GM23338 (cell line): ENCODE measurements around the gene PDE6C.

Experiments used
- CTCF ChIP-seq, 2 experiments: fragments of 200-600 bp in 1 of 2; sonication (generic) in 1 of 2; conservative IDR thresholded peaks; 2 replicates each; pipeline versions ENCODE4 v1.5.1 to v1.6.1; 2016 to 2017; ENCODE audit warnings: antibody characterized with exemption in 2 of 2, low read depth in 2 of 2, mild to moderate bottlenecking in 2 of 2, moderate library complexity in 1 of 2
- REST ChIP-seq: IDR thresholded peaks from one replicate; pipeline ENCODE4 v1.6.1; 2018; ENCODE audit warnings: antibody characterized with exemption; ENCODE audit not compliant: unreplicated experiment

- TF ChIP-seq CTCF (conservative IDR thresholded peaks at IDR 0.05; ENCODE audit: low read depth in 2 of 2) (no peak), REST (no peak)
Measured at GRCh38 chr10:93604146-93604545, 8.2 kb upstream of the PDE6C start.
